B cell (primary cell): ENCODE data around the gene GSKIP. TPM values are rescaled to one million over a fixed set of nuclear protein-coding genes. Genes with fewer than 3 reads are reported as not detected.

Experiments used
- ATAC-seq: fragments of 200-7000 bp; cut with Tn5 transposase; one replicate; pipeline ENCODE4 v1.10.0; 2021; ENCODE audit warnings: low read depth, mild to moderate bottlenecking, moderate number of reproducible peaks, moderate library complexity
- CTCF ChIA-PET: fragments of 350-600 bp; sonication (Branson Sonifier 250); formaldehyde crosslinking; loops from one replicate; lab custom pipeline; 2021; ENCODE audit warnings: antibody characterized with exemption, inconsistent platforms; lab: Charles Lee
- POLR2A ChIA-PET: fragments of 350-600 bp; sonication (Branson Sonifier 250); formaldehyde crosslinking; loops from one replicate; lab custom pipeline; 2021; ENCODE audit warnings: antibody characterized with exemption; lab: Charles Lee
- DNase-seq: peaks from one replicate; pipeline ENCODE4 v3.0.0; 2013
- H2AFZ ChIP-seq: 2 replicates; pipeline ENCODE4 v1.6.1; 2012; ENCODE audit warnings: mild to moderate bottlenecking, low read depth, low read length; ENCODE audit not compliant: insufficient read depth, poor library complexity, severe bottlenecking
- H3K27ac ChIP-seq, 2 donors: 1 replicate in 1 of 2; 2 replicates in 1 of 2; pipeline ENCODE4 v1.5.1; 2012 to 2013; ENCODE audit warnings: low read length in 2 of 2, mild to moderate bottlenecking in 2 of 2, moderate library complexity in 1 of 2
- H3K27me3 ChIP-seq, 4 experiments: fragments of 200-600 bp in 1 of 4; sonication (generic) in 1 of 4; replicated peaks in 1 of 4; 1 replicate in 2 of 4; 2 replicates in 2 of 4; pipeline versions ENCODE4 v1.6.1 to v1.7.0; 2013 to 2016; ENCODE audit warnings: low read length in 3 of 4, mild to moderate bottlenecking in 2 of 4, mixed read lengths in 1 of 4, moderate library complexity in 1 of 4; ENCODE audit not compliant: insufficient read depth in 4 of 4, control insufficient read depth in 3 of 4; ENCODE audit errors: control extremely low read depth in 1 of 4
- H3K36me3 ChIP-seq, 2 experiments: replicated peaks in 1 of 2; 1 replicate in 1 of 2; 2 replicates in 1 of 2; pipeline versions ENCODE4 v1.6.1 to v1.7.1; 2013; ENCODE audit warnings: low read length in 1 of 2; ENCODE audit not compliant: insufficient read depth in 2 of 2, control insufficient read depth in 1 of 2; ENCODE audit errors: control extremely low read depth in 1 of 2, extremely low read depth in 1 of 2
- H3K4me1 ChIP-seq, 2 donors: fragments of 200-600 bp in 1 of 2; sonication (generic) in 1 of 2; 1 replicate in 1 of 2; 2 replicates in 1 of 2; pipeline versions ENCODE4 v1.5.1 to v1.6.1; 2013 to 2017; ENCODE audit warnings: low read length in 2 of 2; ENCODE audit not compliant: control insufficient read depth in 2 of 2, insufficient read depth in 2 of 2
- H3K4me2 ChIP-seq: replicated peaks from 2 replicates; pipeline ENCODE3; 2012; ENCODE audit warnings: mild to moderate bottlenecking, low read depth, low read length; ENCODE audit not compliant: poor library complexity, severe bottlenecking
- H3K4me3 ChIP-seq, 5 experiments: fragments of 200-600 bp in 1 of 5; sonication (generic) in 1 of 5; 1 replicate in 3 of 5; 2 replicates in 2 of 5; pipeline versions ENCODE4 v1.5.1 to v1.7.0; 2011 to 2016; ENCODE audit warnings: low read length in 4 of 5, mild to moderate bottlenecking in 4 of 5, low read depth in 2 of 5, control low read depth in 1 of 5, moderate library complexity in 1 of 5; ENCODE audit not compliant: insufficient read depth in 1 of 5; ENCODE audit errors: control extremely low read depth in 1 of 5, extremely low read depth in 1 of 5
- H3K79me2 ChIP-seq: fragments of 200-600 bp; sonication (generic); one replicate; pipeline ENCODE4 v1.6.0; 2016; ENCODE audit warnings: low read length; ENCODE audit not compliant: control insufficient read depth, insufficient read depth
- H3K9ac ChIP-seq: fragments of 200-600 bp; sonication (generic); 2 replicates; pipeline ENCODE4 v1.6.1; 2017; ENCODE audit warnings: mild to moderate bottlenecking, low read length, moderate library complexity
- H3K9me3 ChIP-seq, 3 donors: one replicate each; pipeline versions ENCODE4 v1.6.1 to v1.7.1; 2013; ENCODE audit warnings: low read length in 2 of 3; ENCODE audit not compliant: control insufficient read depth in 2 of 3, insufficient read depth in 1 of 3; ENCODE audit errors: control extremely low read depth in 1 of 3
- H4K20me1 ChIP-seq: 2 replicates; pipeline ENCODE4 v1.6.0; 2012; ENCODE audit warnings: mild to moderate bottlenecking, low read length; ENCODE audit not compliant: insufficient read depth, control insufficient read depth, poor library complexity, severe bottlenecking
- H3K27ac Mint-ChIP-seq: one replicate; pipeline ENCODE4 v1.8.0; 2021; ENCODE audit warnings: mixed read lengths
- H3K27me3 Mint-ChIP-seq: one replicate; pipeline ENCODE4 v1.8.0; 2021; ENCODE audit warnings: mixed read lengths
- H3K4me1 Mint-ChIP-seq: one replicate; pipeline ENCODE4 v1.8.0; 2021; ENCODE audit warnings: mixed read lengths
- H3K4me3 Mint-ChIP-seq: one replicate; pipeline ENCODE4 v1.8.0; 2021; ENCODE audit warnings: mixed read lengths
- H3K9me3 Mint-ChIP-seq: one replicate; pipeline ENCODE4 v1.8.0; 2022; ENCODE audit warnings: mixed read lengths; ENCODE audit not compliant: insufficient read depth
- CTCF ChIP-seq: fragments of 200-600 bp; IDR thresholded peaks from one replicate; pipeline ENCODE4 v1.8.0; 2022; ENCODE audit warnings: antibody characterized with exemption, mild to moderate bottlenecking
- EZH2 ChIP-seq: IDR thresholded peaks from 2 replicates; pipeline ENCODE4 v1.6.1; 2012; ENCODE audit warnings: borderline replicate concordance, low read depth, mild to moderate bottlenecking, moderate library complexity, low read length; ENCODE audit not compliant: insufficient read depth, poor library complexity, severe bottlenecking
- WGBS: methylation state at CpG from one replicate; pipeline ENCODE4 v1.1.5; 2013; ENCODE audit warnings: missing lambda C conversion rate; ENCODE audit not compliant: insufficient coverage; 5-methylcytosine and 5-hydroxymethylcytosine counted together
- intact Hi-C: fragments of 100-400 bp; cut with micrococcal nuclease; formaldehyde crosslinking; loops from one replicate; pipeline ENCODE4 v1.10.0; 2022
- polyA plus RNA-seq: library from polyadenylated mRNA; depleted of rRNA; stranded (reverse); fragments of >200 nt; gene quantifications from 2 replicates; pipeline ENCODE4 v1.2.3, GENCODE V29; 2012
- total RNA-seq, 2 donors: library from RNA; stranded (reverse); fragments of 120-200 nt in 1 of 2; gene quantifications; 1 replicate in 1 of 2; 2 replicates in 1 of 2; pipeline versions ENCODE4 v1.2.3 to v1.2.4, GENCODE V29; 2013 to 2022

GSKIP gene
- total and polyA plus RNA-seq, 2 donors (not counting 1 experiment from before 2014, with no cell fraction given), result 5.7 to 15.8 TPM

GRCh38 chr14:96393071-96393691 lies 29.9 kb downstream of the GSKIP start:
- no peak overlapping the region for H3K27ac Mint-ChIP-seq
- no peak overlapping the region for H3K9ac ChIP-seq

More at GRCh38 chr14:96393071-96393691, 29.9 kb downstream of the GSKIP start:
- CTCF ChIA-PET, result no interaction called here
- H3K4me3 Mint-ChIP-seq, result peak overlapping the region; percentile 93
- Histone ChIP-seq H3K27ac (no peak overlapping the region), H3K4me2 (peak overlapping the region; percentile 99), H3K79me2 (no peaks in the 10 kb centered on the region), H3K9me3 (no peaks in the 10 kb centered on the region), H4K20me1 (no peaks in the 10 kb centered on the region), H2AFZ (peak overlapping the region; percentile 96), H3K4me3 (peak overlapping the region in 1 of 5 experiments; percentile 96), H3K4me1 (peaks cover 7 to 18% of the 10 kb centered on the region in 2 donors), H3K27me3 (no peaks in the 10 kb centered on the region), H3K36me3 (no peaks in the 10 kb centered on the region)
- ATAC-seq (no peak), DNase-seq (no peak)
- WGBS, result 100% methylated on average over 1 of the region's 5 CpGs
- POLR2A ChIA-PET, result no interaction called here
- H3K9me3 Mint-ChIP-seq, result no peaks in the 10 kb centered on the region
- peaks cover 8% of the 10 kb centered on the region for H3K4me1 Mint-ChIP-seq
- intact Hi-C loops, result no loop called here
- TF ChIP-seq CTCF (no peak), EZH2 (no peak)
- peaks cover 5% of the 10 kb centered on the region for H3K27me3 Mint-ChIP-seq
